Colonic mucosa (tissue), 4 donors: Measurements from ENCODE around the gene SPTAN1. TPM values are rescaled to one million over a fixed set of nuclear protein-coding genes. Genes with fewer than 3 reads are reported as not detected.
"Not testable (repeated sequence)": the region's sequence is repeated elsewhere in the genome, so short reads cannot be mapped to it uniquely, and the experiment has no call there.

ENCODE experiments used
- DNase-seq: peaks from one replicate; pipeline ENCODE4 v3.0.0-alpha.2; 2020
- H3K27ac ChIP-seq: fragments of 200-600 bp; one replicate; pipeline ENCODE4 v1.8.0; 2021
- H3K27me3 ChIP-seq: fragments of 200-600 bp; one replicate; pipeline ENCODE4 v1.8.0; 2021
- H3K36me3 ChIP-seq: fragments of 200-600 bp; one replicate; pipeline ENCODE4 v1.8.0; 2021
- H3K4me1 ChIP-seq: fragments of 200-600 bp; one replicate; pipeline ENCODE4 v1.8.0; 2021; ENCODE audit warnings: mild to moderate bottlenecking
- H3K4me3 ChIP-seq: fragments of 200-600 bp; one replicate; pipeline ENCODE4 v1.8.0; 2021
- H3K9ac ChIP-seq, 2 donors: one replicate each; pipeline ENCODE4 v1.7.0; 2013; ENCODE audit warnings: control low read depth in 2 of 2, low read depth in 2 of 2, low read length in 2 of 2
- H3K9me3 ChIP-seq: fragments of 200-600 bp; one replicate; pipeline ENCODE4 v1.8.0; 2021
- CTCF ChIP-seq: fragments of 200-600 bp; IDR thresholded peaks from one replicate; pipeline ENCODE4 v1.8.0; 2022; ENCODE audit warnings: antibody characterized with exemption, mild to moderate bottlenecking
- intact Hi-C: fragments of 100-400 bp; cut with DNase I; formaldehyde crosslinking; loops from one replicate; pipeline ENCODE4 v1.14.1; 2022
- total RNA-seq, 2 donors: library from RNA; stranded (reverse); fragmentation: NEBNext Ultra II Directional in 1 of 2; extraction: Animal tissue kit (Norgen Biotek cat#: 25700) in 1 of 2; gene quantifications; one replicate each; pipeline ENCODE4 v1.2.1, GENCODE V29; 2021
- donor health status: healthy.
- donor health status: DM: no; HTN: no; CAD: no.
- donor health status: DM: no; HTN: no; CAD: no.

Gene SPTAN1
- total RNA-seq, 2 donors from 2014 or later: 263 to 282 TPM

GRCh38 chr9:128577206-128577605 is 24.8 kb downstream of the SPTAN1 start:
- intact Hi-C loops: no loop called here
- no peak overlapping the region for H3K9ac ChIP-seq
- H3K4me1 ChIP-seq: peaks cover 6% of the 10 kb centered on the region
- H3K27ac ChIP-seq: no peak overlapping the region
- no peaks in the 10 kb centered on the region for H3K9me3 ChIP-seq
- TF ChIP-seq CTCF: no peak
- DNase-seq: no peak
- peaks cover 43% of the 10 kb centered on the region for H3K36me3 ChIP-seq
- no peak overlapping the region for H3K4me3 ChIP-seq
- no peaks in the 10 kb centered on the region for H3K27me3 ChIP-seq

- Histone ChIP-seq H3K4me1 (peaks cover 6% of the 10 kb centered on the region), H3K9me3 (no peaks in the 10 kb centered on the region), H3K4me3 (no peak overlapping the region), H3K27ac (no peak overlapping the region), H3K36me3 (peaks cover 44% of the 10 kb centered on the region), H3K9ac (no peak overlapping the region), H3K27me3 (no peaks in the 10 kb centered on the region)
- no peak for DNase-seq
- intact Hi-C loops: no loop called here
- TF ChIP-seq CTCF: no peak
Measured at GRCh38 chr9:128579194-128579593, 26.8 kb downstream of the SPTAN1 start.

- Histone ChIP-seq H3K4me3 (no peak overlapping the region), H3K9me3 (no peaks in the 10 kb centered on the region), H3K27me3 (no peaks in the 10 kb centered on the region), H3K9ac (no peak overlapping the region), H3K36me3 (peaks cover 45% of the 10 kb centered on the region), H3K4me1 (no peaks in the 10 kb centered on the region), H3K27ac (no peak overlapping the region)
- no peak for TF ChIP-seq CTCF
- intact Hi-C loops: loop anchor here (5.0 kb wide), 1 partner anchor 37 kb away; no protein-coding TSS in a partner anchor
- no peak for DNase-seq
Measured at GRCh38 chr9:128580731-128581130, 28.3 kb downstream of the SPTAN1 start.

- peaks cover 39% of the 10 kb centered on the region for H3K36me3 ChIP-seq
- H3K9ac ChIP-seq, H3K27me3 ChIP-seq, intact Hi-C loops, H3K27ac ChIP-seq, DNase-seq, H3K4me3 ChIP-seq, H3K9me3 ChIP-seq, H3K4me1 ChIP-seq: not testable (repeated sequence)
Measured at GRCh38 chr9:128585155-128585554, 32.8 kb downstream of the SPTAN1 start.

- H3K36me3 ChIP-seq: peaks cover 44% of the 10 kb centered on the region
- H3K9ac ChIP-seq, H3K9me3 ChIP-seq, H3K27me3 ChIP-seq, intact Hi-C loops, H3K4me1 ChIP-seq, H3K4me3 ChIP-seq, DNase-seq, H3K27ac ChIP-seq: not testable (repeated sequence)
Measured at GRCh38 chr9:128586934-128587333, 34.5 kb downstream of the SPTAN1 start.

- intact Hi-C loops: no loop called here
- H3K4me1 ChIP-seq: no peaks in the 10 kb centered on the region
- no peaks in the 10 kb centered on the region for H3K27me3 ChIP-seq
- H3K36me3 ChIP-seq: peaks cover 44% of the 10 kb centered on the region
- no peaks in the 10 kb centered on the region for H3K9me3 ChIP-seq
- no peak for TF ChIP-seq CTCF
- no peak overlapping the region for H3K27ac ChIP-seq
- no peak overlapping the region for H3K4me3 ChIP-seq
- DNase-seq: no peak
- H3K9ac ChIP-seq: no peak overlapping the region
Measured at GRCh38 chr9:128587453-128587852, 35.1 kb downstream of the SPTAN1 start.
